Germinal center (tissue), 1 donor: ENCODE results near the gene TRAF1.

Source experiments
- DNase-seq: peaks from one replicate; pipeline ENCODE4 v3.0.0; 2012; ENCODE audit warnings: mixed read lengths, low spot score

The TRAF1 gene

GRCh38 chr9:120870206-120870605 lies 56.4 kb downstream of the TRAF1 start:
- no peak for DNase-seq

GRCh38 chr9:120869726-120870125 lies 56.9 kb downstream of the TRAF1 start:
- DNase-seq: no peak

DNA sequence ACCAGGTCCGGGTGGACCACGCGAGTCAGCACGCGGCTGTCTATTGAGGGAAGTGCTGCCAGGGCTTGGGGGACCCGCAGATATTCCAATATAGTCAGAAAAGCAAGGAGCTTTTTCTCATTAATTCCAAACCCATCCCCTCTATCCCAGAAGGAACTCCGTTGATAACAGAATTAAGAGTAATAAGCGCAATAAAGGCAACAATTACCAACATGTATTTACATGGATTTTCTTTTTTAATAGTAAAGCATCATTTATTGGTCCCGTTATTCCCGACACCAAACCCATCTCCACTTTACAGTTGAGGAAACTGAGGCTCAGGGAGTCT lies 57.3 kb downstream of the TRAF1 start:
- no peak for DNase-seq

DNA sequence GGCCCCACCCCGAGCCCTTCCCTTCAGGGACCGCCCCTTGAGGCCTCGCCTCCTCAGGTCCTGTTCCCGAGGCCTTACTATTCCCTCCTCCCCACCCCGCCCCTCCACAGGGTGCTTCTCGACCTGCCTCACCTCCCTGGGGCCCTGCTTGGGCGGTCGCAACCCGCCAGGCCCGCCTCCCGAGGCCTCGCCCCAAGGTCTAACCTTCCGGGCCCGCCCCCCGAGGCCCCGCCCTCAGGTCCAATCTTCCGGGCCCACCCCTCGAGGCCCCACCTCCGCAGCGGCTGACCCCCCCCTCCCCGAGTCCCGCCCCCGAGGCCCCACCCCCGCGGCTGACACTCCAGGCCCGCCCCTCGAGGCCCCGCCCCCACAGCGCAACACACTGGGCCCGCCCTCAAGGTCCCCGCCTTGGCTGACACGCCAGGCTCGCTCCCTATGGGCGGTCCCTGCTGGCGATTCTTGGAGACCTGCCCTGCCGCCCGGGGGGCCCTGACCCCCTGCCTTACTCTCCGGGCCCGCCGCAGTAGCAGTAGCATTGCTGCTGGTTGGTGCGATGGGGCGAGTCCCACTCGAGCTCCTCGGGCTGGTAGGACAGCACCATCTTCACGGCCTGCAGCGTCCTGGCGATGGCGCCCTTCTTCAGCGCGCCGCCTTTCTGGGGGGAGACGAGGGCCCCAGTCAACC lies 57.8 kb downstream of the TRAF1 start:
- DNase-seq: peak; percentile 98

- DNase-seq: no peak
Measured at GRCh38 chr9:120868339-120868675, 58.3 kb downstream of the TRAF1 start.

DNA sequence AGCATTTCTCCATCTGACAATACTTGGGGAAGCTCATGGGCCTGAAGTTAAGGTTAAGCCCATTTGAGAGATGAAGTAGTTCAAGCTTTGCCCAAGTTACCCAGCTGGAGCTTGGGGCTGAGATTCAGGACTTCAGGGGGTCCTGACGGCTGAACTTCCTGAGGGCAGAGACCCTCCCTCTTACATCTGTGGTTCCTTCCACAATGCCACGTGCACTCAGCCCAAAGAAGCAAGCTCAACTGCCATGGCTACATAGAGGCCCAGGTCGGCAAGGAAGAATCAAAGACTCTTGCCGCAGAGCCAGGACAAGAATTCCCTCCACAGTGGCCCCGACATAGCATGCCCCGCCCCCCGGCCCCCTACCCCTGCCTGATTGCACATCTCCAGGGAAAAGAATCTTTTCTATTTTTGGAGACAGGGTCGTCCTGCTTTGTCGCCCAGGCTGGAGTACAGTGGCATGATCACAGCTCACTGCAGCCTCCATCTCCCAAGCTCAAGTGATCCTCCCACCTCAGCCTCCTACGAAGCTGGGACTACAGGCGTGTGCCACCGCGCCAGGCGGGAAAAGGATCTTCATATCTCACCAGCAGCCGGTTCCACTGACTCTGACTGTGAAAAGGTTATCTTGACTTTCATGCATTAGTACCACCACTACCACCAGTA lies 58.8 kb downstream of the TRAF1 start:
- no peak for DNase-seq

DNA sequence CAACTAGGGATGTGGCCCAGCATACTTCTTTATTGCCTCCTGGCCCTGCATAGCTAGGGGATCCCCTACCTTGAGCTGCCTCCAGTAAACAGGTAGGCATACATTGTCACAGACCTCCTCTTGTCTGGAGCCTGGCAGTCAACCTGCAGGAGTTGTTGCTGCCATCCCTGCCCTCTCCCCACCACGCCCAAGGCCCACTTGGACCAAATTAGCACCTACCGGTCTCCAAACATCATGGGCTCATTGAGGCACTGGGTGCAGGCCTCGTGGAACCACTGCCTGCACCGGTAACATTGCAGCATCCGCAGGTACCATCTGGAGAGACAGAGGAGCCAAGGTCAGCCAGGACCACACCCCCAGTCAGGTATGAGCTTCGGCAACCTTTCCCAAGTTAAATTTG lies 59.9 kb downstream of the TRAF1 start:
- no peak for DNase-seq

DNA sequence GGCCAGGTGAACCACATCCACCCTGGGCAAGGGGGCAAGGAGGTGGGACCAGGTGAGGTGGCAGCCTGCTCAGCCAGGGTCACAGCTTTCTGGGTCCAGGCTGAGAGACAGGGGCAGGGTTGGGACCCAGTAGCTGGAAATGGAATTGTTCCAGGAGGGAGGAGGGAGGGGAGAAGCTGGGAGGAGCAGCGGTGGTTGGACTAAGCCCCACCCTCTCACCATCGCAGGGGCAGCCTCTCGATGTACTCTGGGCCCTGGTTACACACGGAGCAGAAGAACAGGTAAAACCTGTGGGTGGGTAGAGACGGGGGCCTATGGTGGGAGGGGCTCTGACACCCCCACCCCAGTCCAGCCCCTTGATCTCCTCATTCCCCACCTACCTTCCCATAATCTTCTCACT lies 60.8 kb downstream of the TRAF1 start:
- no peak for DNase-seq

GRCh38 chr9:120865176-120865575 lies 61.4 kb downstream of the TRAF1 start:
- DNase-seq: no peak

DNA sequence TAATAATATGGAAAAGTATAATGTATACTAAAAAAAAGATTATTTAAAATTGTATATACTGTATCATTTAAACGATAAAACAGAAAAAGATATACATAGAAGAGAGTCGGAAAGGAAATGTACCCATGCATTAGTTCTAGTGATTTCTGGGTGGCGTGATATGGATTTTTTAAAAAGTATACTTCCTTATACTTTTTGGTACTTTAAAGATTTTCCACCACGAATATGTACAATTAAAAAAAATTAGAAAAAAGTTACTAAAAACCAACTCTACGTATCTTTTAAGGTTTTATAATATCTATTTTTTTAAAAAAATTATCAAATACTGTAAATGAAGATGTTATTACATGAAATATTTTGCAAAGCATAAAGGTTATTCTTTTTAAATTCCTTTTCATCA lies 61.9 kb downstream of the TRAF1 start:
- DNase-seq: no peak

GRCh38 chr9:120863833-120864232 lies 62.8 kb downstream of the TRAF1 start:
- no peak for DNase-seq

DNA sequence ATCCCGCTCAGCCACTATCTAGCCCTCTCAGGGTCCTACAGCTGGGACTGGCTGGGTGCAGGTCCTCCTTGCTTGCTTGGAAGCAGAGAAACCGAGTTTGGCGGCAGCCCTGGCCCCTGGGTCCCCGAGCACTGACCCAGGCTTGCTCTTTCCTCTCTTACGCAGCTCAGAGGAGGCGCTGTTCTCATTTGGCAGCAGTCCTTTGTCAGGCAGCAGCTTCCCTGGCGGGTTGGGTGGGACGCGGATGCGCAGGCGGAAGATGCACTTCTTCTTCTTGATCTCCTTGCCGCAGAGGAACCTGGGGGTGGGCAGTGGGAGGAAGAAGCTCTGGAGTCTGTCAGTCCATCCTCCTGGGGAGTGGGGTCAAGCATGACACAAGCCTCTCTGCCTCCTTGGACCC lies 64.1 kb downstream of the TRAF1 start:
- DNase-seq: no peak

DNA sequence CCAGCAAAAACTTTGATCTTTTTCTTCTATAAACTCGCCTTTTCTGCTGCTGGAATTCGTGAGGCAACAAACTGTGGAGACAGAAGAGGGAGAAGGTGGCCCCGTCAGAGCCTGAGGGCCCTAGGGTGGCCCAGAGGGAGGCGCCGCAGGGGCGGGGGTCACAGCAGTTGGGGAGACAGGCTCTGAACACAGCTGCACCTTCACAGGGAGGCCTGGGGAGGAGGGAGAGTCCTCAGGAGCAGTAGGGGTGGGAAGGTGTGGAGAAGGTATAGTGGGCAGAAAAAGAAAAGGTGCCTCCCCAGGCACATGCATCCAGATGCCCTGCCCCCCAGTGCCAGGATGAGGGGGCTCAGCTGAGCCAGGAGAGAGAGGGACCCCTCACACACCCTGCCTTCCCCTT lies 64.7 kb downstream of the TRAF1 start:
- DNase-seq: no peak

DNA sequence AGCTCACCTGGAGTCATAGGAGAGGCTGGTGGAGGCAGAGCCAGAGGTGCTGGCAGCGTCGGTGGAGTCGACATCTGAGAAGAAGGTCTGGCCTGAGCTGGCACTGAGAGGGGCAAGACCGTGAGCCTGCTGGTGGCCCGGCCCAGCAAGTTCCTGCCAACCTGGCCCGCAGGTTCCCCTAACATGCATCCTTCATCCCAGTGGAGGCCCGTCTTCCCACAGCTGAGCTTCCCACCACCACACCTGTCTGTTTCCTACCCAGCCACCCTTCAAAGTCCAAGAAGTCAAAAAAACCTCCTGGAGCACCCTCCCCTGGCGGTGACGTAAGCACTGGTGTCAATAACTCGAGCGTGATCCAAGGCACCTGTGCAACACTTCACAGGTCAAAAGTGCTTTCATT lies 66.5 kb downstream of the TRAF1 start:
- DNase-seq: no peak

GRCh38 chr9:120859361-120859760 lies 67.2 kb downstream of the TRAF1 start:
- DNase-seq: no peak

DNA sequence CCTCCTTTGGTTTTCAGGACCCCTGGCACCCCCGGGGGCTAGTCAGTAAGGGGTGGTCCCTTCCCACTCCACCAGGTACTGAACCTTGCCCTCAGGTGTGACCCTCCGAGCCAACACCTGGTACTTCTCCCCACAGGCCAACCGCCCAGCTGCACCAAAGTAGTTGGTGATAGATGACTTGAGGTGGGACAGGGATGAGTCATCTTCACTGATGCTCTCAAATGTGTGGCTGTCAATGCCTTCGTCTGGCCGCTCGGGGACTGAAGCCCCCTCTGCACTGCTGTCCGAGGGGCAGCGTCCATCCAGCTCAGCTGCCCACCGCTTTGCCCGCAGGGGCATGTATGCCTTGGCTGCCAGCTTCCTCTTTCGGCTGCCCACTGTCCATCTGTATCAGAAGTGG lies 68.7 kb downstream of the TRAF1 start:
- no peak for DNase-seq

DNA sequence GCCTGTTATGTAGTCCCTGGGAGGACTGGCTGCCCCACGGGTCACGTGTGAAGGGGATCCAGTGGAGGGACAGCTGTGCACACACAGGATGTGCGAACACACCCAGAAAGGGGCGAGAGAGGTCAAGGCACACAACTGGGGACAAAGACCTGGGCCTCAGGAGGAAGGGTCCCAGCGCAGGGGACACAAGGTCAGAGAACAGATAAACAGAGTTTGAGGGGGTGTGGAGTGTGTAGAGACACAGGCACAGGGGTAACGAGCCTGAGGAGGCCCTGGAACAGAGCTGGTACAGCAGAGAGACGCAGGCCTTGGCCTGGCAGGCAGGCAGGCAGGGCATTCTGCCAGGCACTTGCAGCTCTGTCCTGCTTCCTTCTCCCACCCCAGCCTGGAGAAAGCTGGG lies 69.1 kb downstream of the TRAF1 start:
- no peak for DNase-seq

DNA sequence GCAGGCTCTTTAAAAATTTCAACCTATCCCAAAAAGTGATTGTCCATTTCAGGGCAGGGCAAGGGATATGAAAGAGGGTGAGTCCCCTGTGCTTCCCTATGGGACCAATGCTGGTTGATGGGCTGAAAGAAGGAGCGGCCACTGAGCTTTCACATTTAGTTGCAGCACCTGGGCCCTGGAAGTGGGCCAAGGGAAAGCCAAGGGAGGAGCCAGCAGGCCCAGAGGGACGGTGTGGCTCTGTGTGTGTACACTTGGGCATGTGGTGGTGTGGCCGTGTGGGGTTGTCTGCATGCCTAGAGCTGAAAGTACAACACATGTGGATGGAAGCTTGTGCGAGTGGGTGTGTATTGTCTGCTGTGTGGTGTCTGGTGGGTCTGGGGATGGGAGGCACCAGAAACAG lies 69.9 kb downstream of the TRAF1 start:
- DNase-seq: no peak

- DNase-seq: no peak
Measured at GRCh38 chr9:120855827-120856670, 70.5 kb downstream of the TRAF1 start.

DNA sequence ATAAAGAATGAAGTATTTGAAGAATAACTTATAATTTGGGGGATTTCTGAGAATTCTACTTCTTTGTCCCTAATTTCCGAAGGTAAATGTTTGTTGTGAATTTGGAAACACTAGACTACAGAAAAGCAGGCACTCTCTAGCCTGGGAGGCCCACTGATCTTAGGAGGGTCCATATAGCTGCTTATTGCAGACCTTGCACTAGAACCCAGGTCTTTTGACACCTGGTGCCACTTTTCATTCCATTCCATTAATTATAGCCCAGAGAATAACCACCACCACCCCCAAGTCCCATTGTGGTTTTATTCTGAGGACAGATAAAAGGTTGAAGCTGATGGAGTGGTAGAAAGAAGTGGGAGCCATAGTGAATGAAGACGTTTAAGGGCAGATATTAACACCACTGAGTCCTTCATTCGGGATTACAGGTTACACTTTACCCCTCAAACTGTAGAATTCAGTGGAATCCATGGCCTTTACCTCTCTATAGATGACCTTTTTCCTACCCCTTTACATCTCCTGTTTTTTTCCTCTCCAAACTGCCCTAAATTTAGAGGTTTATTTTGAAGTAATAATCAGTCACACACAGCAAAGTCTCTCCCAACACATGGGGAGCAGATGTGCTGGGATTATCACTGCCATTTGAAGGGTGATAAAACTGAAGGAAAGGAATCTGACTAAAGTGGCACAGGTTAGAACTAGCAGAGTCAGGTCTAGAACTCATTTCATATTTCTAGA lies 71.8 kb downstream of the TRAF1 start:
- no peak for DNase-seq

- no peak for DNase-seq
Measured at GRCh38 chr9:120853198-120853597, 73.4 kb downstream of the TRAF1 start.
